Coronary artery (tissue), 2 donors: ENCODE measurements around the gene ATP2C1.

Experiments
- DNase-seq: peaks from one replicate; pipeline ENCODE4 v3.0.0-alpha.2; 2017; ENCODE audit warnings: low spot score
- H3K27ac ChIP-seq, 2 donors: fragments of 200-600 bp; sonication (generic); one replicate each; pipeline ENCODE4 v1.5.1; 2016 to 2019
- H3K4me3 ChIP-seq: fragments of 200-600 bp; sonication (generic); 2 replicates; pipeline ENCODE4 v1.5.1; 2016; ENCODE audit warnings: mild to moderate bottlenecking, moderate library complexity
- CTCF ChIP-seq: fragments of 200-600 bp; sonication (generic); IDR thresholded peaks from one replicate; pipeline ENCODE4 v1.5.1; 2019; ENCODE audit warnings: antibody characterized with exemption

Gene ATP2C1

DNA sequence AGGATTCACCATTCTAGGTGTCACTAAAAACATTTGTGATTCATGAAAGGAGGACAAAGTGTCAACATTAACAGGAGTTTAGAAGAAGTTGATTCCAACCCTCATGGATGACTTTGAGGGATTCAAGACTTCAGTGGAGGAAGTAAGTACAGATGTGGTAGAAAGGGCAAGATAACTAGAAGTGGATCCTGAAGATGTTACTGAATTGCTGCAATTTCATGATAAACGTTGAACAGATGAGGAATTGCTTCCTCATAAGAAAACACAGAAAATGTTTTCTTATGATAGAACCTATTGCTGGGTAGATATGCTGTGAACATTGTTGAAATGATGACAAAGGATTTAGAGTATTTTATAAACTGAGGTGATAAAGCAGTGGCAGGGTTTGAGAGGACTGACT is 23.5 kb upstream of the ATP2C1 start:
- Histone ChIP-seq H3K4me3 (no peak overlapping the region), H3K27ac (no peak overlapping the region)
- no peak for DNase-seq
- TF ChIP-seq CTCF, result no peak

DNA sequence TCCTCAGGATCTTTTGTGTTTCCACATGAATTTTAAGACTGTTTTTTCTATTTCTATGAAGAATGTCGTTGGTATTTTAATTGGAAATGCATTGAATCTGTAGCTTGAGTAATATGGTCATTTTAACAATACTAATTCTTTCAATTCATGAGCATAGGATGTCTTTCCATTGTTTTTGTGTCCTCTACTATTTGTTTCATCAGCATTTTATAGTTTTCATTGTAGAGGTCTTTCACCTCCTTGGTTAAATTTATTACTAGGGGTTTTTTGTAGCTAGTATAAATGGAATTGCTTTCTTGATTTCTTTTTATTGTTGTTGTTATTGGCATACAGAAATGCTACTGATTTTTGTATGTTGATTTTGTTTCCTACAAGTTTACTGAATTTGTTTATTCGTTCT is 17.3 kb upstream of the ATP2C1 start:
- no peak for TF ChIP-seq CTCF
- H3K27ac ChIP-seq, result no peak overlapping the region
- no peak for DNase-seq
- no peak overlapping the region for H3K4me3 ChIP-seq

DNA sequence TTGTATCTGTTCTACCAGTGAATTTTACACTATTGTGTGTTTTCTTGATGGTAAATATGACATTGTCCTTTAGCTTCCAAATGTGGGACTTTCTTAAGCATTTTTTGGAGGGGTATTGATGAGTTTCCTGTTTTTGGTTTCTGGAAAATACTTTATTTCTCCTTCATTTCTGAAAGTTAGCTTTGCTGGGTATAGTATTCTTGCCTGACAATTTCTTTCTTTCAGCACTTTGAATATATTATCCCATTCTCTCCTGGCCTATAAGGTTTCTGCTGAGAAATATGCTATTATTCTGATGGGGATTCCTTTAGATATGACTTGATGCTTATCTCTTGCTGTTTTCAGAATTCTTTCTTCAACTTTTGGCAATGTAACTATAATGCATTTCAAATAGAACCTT is 15.4 kb upstream of the ATP2C1 start:
- no peak for TF ChIP-seq CTCF
- Histone ChIP-seq H3K27ac (no peak overlapping the region), H3K4me3 (no peak overlapping the region)
- DNase-seq, result no peak

GRCh38 chr3:130889416-130889946 is 4.4 kb upstream of the ATP2C1 start:
- H3K27ac ChIP-seq, result no peak overlapping the region
- no peak overlapping the region for H3K4me3 ChIP-seq
- DNase-seq, result no peak
- no peak for TF ChIP-seq CTCF

DNA sequence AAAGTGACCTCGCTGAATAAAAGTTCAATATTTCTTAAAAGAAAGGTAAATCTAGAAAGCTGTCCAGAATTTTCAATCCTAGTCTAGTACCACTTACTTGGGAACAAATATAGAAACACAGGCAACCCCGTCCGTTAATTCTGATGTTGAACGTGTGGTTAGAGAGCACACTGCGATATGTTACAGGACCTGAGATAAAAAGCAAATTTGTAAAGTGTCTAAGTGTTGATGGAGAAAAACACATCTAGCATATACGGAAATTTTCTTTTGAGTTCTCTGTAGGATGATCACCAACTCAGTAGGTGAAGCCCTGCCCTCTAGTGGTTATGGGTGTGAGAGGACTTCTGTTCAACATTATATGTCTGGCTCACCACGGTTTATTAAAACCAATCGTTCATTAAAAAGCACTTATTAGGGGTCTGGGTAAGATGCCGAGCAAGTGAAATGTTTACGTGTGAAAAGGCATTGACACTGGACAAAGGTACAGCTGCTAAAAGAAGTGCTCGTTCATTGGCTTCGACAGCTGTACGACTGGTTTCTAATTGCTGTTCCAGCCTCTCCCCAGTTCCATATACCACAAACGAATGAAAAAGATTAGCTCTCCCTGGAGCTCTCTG is 1.0 kb upstream of the ATP2C1 start:
- Histone ChIP-seq H3K27ac (peak overlapping the region; percentile 92 to 94), H3K4me3 (peak overlapping the region; percentile 74)
- peak; percentile 88 for TF ChIP-seq CTCF
- no peak for DNase-seq

- DNase-seq, result peak; percentile 77
- peak overlapping the region; percentile 74 for H3K4me3 ChIP-seq
- no peak for TF ChIP-seq CTCF
- peak overlapping the region; percentile 92 to 94 for H3K27ac ChIP-seq
Measured at GRCh38 chr3:130894130-130894985, 474 bp downstream of the ATP2C1 start.

GRCh38 chr3:130894986-130895280 is 1.0 kb downstream of the ATP2C1 start:
- Histone ChIP-seq H3K27ac (peak overlapping the region; percentile 92 to 94), H3K4me3 (peak overlapping the region; percentile 74)
- DNase-seq, result no peak
- TF ChIP-seq CTCF, result no peak
